HG03060 (cell line): ENCODE measurements around the gene OLFML2A.
"Not testable (repeated sequence)": the region's sequence is repeated elsewhere in the genome, so short reads cannot be mapped to it uniquely, and the experiment has no call there.

Experiments
- ATAC-seq: cut with Tn5 transposase; IDR thresholded peaks from one replicate; pipeline ENCODE4 v1.9.1; 2021; ENCODE audit warnings: low read depth, moderate number of reproducible peaks; ENCODE audit not compliant: unreplicated experiment

The OLFML2A gene

GRCh38 chr9:124760719-124761118 is 16.2 kb upstream of the OLFML2A start:
- no peak for ATAC-seq

- no peak for ATAC-seq
Measured at GRCh38 chr9:124761196-124761595, 15.7 kb upstream of the OLFML2A start.

- ATAC-seq: no peak
Measured at GRCh38 chr9:124761710-124762109, 15.2 kb upstream of the OLFML2A start.

- ATAC-seq: no peak
Measured at GRCh38 chr9:124762633-124763032, 14.3 kb upstream of the OLFML2A start.

DNA sequence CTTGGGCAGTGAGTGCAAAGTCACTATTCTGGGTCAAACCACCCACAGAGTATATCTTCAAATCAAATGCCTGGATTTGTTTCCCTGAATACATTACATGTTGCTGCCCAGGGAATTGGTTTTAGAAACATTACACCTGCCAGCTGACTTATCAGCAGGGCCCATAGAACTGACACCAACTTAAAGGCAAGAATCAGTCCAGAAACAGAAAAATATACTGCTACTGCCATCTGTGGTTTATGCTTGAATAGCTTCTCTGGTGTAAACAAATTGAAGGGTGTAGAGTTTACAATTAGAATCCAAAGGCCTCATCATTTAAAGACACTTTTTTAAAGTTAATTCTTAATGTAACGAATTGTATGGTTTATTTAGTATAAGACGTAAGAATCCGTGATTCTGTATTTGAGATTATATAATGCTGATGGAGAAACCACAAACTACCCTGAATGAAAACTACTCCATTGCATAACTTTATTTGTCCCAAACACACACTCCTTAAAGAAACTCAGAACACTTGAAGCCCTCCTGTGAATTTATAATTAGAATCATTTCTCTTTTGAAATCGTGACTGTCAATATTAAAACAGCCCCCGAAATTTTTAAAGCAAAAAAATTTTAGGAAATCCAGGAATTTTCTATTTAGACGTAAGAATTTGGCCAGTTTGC is 12.0 kb upstream of the OLFML2A start:
- no peak for ATAC-seq

DNA sequence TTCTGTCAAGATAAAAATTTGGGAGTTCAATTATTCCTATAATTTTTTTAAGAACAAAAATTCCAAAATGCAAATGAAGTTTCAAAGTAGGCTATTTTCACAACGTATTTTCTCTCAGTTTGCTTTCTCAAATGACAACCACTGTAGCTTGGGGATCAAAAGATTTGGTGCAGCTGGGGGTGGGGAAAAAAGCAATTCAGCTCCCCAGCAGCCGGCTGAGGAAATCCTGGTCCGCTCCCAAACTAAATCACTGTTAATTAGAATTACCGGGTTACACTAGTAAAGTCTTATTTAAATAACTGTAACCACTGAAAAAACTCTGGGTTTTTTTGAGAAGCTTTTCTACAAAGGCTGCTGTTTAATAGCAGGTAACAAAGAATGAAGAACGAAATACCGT is 11.5 kb upstream of the OLFML2A start:
- ATAC-seq: no peak

DNA sequence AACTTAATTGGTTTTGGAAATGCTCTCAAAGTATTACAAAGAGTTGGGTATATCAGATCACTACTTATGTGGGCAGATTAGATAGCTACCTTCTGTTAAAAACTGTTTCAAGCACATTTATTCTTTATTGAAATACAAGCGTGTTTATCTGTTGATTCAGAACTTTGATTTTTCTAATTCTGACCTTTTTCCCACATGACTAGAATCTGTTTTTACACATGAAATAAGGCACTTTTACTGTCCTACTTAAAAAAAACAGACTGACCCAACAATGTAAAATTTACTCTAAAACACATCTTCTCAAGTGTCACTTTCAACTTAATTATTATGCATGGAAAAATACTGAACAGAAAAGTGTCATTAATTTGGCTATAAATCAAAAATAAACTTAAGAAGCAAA is 10.6 kb upstream of the OLFML2A start:
- no peak for ATAC-seq

GRCh38 chr9:124766815-124767554 is 9.9 kb upstream of the OLFML2A start:
- no peak for ATAC-seq

DNA sequence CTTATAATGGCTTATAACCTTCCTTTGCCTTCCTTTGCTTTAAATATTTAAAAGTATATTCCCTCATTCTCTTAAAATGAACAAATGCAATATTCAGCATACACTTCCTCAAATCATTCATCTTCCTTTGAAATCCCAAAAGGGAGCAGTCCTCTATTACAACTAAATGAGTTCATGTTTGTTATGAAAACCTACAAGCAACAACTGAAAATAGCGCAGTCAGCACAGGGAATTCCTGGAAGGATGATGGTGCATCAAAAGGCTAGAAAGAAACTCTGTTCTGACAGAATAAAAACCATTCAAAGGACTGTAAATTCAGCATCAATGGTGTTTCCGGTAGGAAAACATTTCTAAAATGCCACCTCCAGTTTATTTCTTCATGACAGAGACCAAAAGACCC is 9.1 kb upstream of the OLFML2A start:
- no peak for ATAC-seq

DNA sequence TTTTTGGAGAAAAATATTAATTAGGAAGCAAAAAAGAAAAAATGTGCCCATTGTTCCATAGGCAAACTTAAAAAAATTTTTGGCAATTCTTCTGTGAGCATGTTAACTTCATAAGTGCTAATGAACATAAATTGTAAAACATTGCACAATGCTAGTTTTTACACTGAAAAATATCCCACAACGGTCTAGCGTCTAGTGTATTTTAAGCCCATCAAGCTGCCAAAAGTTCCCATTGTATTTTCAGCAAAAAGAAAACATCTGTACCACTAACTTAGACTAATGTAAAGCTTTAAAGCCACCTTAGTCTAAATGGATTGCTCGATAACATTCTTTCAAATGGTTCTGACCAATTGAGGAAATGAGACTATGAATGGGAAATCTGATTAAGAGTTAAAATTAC is 8.6 kb upstream of the OLFML2A start:
- no peak for ATAC-seq

- ATAC-seq: no peak
Measured at GRCh38 chr9:124768750-124769548, 8.0 kb upstream of the OLFML2A start.

- ATAC-seq: no peak
Measured at GRCh38 chr9:124769549-124770358, 7.2 kb upstream of the OLFML2A start.

DNA sequence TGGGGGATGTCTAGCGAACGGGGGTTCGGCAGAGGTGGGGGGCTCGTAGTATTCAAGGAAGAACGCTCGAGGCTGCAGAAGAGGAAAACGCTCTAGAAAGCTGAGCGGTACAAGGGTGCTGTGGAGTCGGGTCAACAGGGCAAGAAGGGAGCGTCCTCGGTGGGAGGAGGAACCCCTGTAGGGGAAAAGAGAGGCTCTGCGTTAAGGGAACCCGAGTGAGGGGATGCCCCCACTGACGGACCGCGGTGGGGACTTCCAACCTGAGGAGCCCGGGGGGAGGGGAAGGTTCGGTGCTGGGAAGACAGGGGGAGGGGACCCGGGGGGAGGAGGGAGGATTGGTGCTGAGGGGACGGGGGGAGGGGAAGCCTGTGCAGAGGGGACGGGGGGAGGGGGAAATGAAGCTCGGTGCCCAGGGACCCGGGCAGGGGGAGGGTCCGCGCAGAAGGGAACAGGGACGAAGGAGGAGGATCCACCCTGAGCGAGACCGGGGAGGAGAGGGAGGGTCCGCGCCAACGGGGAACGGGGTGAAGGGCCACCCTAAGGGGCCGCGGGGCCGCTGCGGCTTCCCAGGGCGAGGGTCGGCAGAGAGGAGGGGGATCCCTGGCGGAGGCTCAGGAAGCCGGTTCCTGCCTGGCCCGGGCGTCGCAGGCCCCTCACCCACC is 6.4 kb upstream of the OLFML2A start:
- ATAC-seq: no peak

DNA sequence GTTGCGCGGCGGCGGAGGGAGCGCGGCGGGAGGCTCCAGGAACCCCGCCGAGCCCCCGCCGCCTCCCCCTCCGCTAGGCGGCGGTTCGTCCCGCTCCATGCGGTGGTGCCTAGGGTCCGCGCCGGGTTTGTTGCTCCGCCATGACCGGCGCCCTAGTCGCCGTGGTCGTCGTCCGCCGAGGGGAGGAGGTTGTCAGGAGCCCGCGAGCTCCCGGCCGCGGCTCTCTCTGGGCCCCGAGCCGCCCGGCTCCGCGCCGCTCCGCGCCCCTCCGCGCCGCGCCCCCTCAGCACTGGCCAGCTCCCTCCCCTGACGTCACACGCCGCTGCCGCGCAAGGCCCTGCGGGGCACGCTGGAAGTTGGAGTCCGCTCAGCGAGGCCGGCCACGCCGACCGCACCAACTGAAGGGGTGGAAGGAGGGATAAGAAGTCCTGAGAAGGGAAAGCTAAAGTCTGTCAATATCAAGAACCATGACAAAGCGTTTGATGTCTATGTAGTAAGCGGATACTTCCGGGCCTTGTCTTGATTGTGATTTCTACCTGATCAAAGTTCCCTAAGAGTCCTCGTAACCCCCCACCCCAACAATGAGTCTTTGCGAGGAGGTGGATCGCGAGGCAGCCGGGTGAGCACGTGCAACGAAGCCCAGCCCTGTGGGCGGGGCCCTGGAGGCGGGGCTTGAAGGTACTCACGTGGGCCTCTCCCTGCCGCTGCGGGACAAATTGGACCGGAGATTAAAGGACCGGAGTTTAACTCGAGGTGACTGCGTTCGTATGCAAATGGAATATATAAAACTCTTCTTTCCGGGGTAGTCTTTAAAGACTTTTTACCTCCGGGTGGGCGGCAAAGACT is 5.7 kb upstream of the OLFML2A start, which contains the start of gene NR6A1:
Gene NR6A1, minus strand, starts transcription at position 291 of the 846 bp plus-strand sequence.
- ATAC-seq: peak; percentile 63

DNA sequence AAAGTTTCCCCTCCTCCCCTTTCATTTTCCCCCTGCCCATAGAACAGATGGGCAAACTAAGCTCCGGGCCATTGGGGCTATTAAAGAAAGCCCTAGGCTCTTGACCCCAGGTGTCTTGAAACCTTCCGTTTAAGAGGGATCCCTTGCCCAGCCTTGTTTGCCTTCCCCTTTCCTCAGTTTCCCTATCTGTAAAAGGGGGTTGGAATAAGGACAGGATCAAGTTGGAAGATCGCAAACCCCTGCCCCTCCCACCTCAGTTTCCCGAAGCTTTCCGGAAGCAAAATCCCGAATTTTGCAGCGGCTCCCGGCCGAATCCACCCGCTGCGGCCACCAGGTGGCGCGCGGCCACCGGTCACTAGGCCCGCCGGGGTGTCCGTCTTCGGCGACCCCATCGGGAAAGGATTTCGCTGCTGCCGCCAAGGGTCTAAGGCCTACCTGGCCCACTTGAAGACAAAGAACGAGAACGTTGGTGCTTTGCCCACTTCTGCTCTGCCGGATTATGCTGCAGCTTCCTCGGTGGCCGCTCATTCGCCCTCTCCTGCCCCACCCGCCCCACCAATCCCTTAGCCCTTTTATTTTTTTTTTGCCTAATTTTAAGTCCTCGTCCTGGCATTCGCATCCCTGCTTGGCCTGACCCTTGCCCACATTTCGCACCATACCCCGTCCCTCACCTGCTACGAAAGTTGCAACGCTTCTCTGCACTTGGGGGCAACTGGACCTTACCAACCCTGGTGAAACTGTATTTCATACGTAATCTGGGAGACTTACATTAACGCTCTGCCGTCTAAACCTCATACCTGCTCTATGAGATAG is 4.9 kb upstream of the OLFML2A start:
- ATAC-seq: no peak

GRCh38 chr9:124772877-124773276 is 4.1 kb upstream of the OLFML2A start:
- not testable (repeated sequence) for ATAC-seq

- no peak for ATAC-seq
Measured at GRCh38 chr9:124773473-124774128, 3.3 kb upstream of the OLFML2A start.
